ENCODE measurements around the gene IL33.

DNA sequence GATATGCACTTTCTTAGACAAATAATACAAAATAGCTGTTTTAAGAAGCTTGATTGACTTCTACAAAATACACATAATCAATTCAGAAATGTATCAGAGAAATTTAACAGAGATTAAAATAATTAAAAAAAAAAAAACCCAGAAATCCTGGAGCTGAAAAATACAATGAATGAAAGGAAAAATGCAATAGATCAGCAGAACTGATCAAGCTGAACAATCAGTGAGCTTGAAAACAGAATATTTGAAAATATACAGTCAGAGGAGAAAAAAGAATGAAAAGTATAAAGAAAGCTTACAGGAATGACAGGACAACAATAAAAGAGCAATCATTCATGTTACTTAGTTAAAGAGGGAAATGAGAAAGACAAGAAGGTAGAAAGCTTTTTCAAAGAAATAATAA lies 41.7 kb upstream of the IL33 start:
- TF ChIP-seq NANOG (IDR thresholded peaks at IDR 0.05; ENCODE audit: borderline replicate concordance), result no peak
- TF ChIP-seq, protein P1, sequence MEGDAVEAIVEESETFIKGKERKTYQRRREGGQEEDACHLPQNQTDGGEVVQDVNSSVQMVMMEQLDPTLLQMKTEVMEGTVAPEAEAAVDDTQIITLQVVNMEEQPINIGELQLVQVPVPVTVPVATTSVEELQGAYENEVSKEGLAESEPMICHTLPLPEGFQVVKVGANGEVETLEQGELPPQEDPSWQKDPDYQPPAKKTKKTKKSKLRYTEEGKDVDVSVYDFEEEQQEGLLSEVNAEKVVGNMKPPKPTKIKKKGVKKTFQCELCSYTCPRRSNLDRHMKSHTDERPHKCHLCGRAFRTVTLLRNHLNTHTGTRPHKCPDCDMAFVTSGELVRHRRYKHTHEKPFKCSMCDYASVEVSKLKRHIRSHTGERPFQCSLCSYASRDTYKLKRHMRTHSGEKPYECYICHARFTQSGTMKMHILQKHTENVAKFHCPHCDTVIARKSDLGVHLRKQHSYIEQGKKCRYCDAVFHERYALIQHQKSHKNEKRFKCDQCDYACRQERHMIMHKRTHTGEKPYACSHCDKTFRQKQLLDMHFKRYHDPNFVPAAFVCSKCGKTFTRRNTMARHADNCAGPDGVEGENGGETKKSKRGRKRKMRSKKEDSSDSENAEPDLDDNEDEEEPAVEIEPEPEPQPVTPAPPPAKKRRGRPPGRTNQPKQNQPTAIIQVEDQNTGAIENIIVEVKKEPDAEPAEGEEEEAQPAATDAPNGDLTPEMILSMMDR (conservative IDR thresholded peaks at IDR 0.05; ENCODE audit: low read depth in 2 of 2), result no peak
- no peak for TF ChIP-seq CREB1 (CRISPR knock-in tag; IDR thresholded peaks at IDR 0.05; ENCODE audit: low read depth)
- TF ChIP-seq JUNB (IDR thresholded peaks at IDR 0.05; ENCODE audit: unreplicated experiment), result no peak

All from GM23338 (cell line).